CD4-positive, alpha-beta T cell treated with Interleukin-15 for 1 hour (primary cell): ENCODE data around the gene AGAP1.

Experiments
- DNase-seq: peaks from one replicate; pipeline ENCODE4 v3.0.0-alpha.2; 2020

The AGAP1 gene

DNA sequence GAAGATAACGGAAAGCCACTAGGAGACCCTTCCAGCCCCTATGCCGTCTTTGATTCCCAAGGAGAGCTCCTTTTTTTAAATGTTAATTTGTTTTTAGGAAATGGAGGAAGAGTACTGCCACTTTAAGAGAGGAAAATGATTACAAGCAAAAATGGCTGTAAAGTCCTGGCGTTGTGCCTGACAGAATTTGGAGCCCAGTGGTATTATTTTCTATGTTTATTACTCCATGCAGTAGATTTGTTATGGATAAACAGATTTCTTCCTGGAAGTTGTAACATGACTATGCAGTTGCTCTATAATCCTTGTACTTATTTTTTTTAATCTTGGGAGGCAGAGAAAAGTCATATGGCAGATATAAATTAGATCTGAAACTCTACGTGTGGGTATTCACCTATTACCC is 533.0 kb downstream of the AGAP1 start:
- no peak for DNase-seq

- DNase-seq: no peak
Observed at GRCh38 chr2:236028066-236028465, 534.2 kb downstream of the AGAP1 start.

DNA sequence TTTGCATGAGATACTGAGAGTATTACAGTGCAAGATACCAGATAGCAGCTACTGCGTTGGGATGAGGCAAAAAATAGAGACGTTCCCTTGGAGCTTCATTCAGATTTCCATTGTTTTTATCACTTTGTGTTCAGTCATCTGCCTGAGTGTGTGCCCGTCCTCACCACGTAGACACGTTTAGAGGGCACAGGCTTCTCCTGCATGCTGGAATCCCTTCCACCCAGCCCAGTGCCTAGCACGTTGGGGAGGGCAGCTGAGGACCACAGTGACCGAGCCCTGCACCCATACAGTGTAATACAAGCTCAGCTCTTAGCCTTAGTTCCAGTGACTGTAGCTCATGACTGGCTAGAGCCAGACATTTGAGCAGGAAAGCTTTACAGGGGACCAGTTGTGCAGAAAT is 539.6 kb downstream of the AGAP1 start:
- DNase-seq: no peak

DNA sequence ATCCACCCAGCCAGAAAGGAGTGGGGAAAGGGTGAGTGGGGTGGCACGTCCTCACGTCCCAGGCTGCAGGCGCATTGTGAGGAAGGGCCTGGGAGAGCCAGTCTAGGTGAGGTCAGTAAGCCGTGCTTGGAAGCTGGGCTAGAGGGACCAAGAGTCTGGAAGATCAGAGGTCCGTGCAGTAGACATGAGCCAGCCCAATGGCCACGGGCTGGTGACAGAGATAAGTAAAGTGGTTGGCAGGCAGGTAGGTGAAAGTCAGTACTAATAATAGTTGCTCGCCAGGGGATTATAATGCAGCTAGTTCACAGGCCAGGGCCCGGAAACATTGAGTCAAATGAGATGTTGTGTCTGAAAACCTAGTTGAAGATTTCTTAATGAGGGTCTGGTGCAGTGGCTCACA is 541.1 kb downstream of the AGAP1 start:
- no peak for DNase-seq

GRCh38 chr2:236036045-236036444 is 542.2 kb downstream of the AGAP1 start:
- no peak for DNase-seq

GRCh38 chr2:236038096-236038495 is 544.3 kb downstream of the AGAP1 start:
- no peak for DNase-seq

GRCh38 chr2:236040600-236041328 is 546.9 kb downstream of the AGAP1 start:
- no peak for DNase-seq

GRCh38 chr2:236041616-236042015 is 547.8 kb downstream of the AGAP1 start:
- DNase-seq: no peak

DNA sequence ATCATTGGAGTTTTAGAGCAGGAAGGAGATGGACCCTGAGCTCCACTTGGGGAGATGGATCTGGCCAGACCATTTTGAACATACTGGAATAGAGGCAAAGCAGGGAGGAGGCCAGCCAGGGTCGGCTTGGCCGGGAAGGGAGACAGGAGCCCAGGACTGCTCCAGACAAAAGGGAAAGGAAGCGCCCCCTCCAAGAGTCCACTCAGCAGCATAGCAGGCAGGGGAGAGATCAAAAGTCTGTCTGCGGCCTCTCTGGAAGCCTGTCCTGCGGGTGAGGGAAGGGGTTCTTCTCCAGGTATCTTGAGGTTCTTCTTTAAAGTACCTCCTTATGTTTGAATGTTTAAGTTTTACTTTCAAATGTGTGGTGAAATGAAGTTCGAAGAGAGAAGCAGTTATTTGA is 548.2 kb downstream of the AGAP1 start:
- DNase-seq: no peak

DNA sequence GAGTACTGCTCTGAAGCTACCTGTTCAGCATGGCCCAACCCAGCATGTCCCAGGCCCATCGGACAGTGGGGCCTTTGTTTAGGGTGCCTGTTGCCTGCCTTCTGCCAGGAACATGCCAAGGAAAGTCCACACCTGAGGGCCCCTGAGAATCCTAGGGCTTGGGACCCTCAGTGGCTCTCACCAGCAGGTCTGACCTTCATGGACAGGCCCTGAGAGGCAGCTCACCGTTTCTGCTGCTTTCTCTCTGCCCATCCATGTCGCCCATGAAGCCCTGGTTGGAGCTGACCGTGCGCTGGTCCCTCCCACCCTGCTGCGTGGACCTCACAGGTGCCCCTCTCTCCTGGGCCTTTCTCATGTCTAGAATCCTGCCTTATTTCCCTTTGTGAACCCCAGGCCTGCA is 550.3 kb downstream of the AGAP1 start:
- no peak for DNase-seq

GRCh38 chr2:236045251-236046235 is 551.7 kb downstream of the AGAP1 start:
- no peak for DNase-seq

DNA sequence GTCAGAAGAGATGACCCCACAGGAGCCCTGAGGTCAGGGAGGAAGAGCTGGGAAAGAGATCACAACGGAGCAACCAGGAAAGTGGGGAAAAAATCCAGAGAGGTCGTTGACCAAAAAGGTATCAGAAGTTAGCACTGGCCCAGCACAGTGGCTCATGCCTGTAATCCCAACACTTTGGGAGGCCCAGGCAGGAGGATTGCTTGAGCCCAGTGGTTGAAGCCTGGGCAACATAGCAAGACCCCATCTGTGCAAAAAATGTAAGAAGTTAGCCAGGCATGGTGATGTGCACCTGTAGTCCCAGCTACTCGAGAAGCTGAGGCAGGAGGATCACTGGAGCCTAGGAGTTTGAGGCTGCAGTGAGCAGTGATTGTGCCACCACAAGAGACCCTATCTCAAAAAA is 552.9 kb downstream of the AGAP1 start:
- no peak for DNase-seq

- DNase-seq: no peak
Observed at GRCh38 chr2:236047176-236047575, 553.3 kb downstream of the AGAP1 start.

DNA sequence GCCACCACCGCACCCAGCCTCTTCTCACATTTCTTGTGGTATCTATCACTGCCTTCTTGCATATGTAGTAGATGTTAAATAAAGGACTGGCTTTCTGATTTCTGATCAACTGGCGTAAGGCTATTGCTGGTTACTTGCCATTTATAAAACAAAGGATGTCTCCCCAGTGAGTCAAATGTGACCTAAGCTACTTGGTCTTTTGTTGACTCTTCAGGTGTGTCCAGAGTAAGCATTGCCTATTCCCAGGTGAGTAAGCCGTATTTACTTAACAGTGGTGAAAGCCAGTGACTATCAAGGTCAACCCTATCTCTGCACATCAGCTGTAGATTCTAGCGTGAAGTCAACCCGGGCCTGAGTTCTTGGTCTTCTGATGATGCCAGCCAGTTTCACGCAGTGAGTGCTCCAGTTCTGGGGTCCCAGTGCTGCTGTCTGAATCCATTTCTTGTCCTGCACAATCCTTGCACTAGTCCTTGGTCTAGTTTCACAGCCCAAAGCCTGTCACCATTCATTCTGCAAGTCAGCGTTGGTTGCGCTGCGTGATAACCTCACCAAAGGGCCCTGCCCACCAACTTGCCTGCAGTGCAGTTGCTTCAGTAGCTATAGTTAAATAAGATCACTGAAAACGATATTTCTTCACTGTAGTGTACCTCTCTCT is 554.2 kb downstream of the AGAP1 start:
- no peak for DNase-seq

DNA sequence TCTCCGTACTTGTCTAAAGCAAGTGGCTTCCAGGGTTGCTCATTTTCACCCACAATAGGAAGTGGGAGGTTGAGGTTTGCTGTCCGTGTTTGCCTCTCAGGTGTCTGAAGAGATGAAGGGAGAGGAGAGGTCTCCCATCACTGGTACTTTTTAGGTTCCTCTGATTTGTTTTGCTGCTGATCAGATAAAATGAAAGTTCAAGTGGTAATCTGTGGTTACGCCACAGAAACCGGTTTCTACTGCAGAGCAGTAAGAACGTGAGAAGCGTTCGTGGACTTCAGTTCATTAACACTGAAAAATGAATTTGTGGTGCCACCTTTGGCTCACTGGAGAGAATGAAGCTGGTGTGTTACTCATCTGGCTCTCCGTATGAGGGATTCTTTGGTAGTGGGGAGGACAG is 556.1 kb downstream of the AGAP1 start:
- no peak for DNase-seq

- no peak for DNase-seq
Observed at GRCh38 chr2:236051351-236051750, 557.5 kb downstream of the AGAP1 start.

- DNase-seq: no peak
Observed at GRCh38 chr2:236051806-236052205, 558.0 kb downstream of the AGAP1 start.

DNA sequence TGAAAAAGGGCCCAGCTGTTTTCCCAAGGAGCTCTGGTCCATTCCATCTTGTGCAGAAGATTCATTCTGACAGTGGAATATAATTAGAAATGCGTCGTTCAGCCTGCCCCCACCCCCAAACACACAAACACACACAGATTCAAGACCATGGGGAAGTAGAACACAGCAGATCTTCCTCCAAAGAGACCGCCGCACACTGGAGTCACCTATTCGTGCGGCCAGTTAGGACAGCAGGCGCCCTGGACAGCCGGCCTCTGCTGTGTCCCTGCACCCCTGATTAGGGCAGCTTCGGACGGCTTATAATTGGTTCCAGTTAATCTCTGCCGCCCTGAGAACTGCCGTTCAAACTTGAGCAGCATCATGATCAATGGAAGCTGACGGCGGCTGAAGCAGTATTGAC is 558.4 kb downstream of the AGAP1 start:
- no peak for DNase-seq

DNA sequence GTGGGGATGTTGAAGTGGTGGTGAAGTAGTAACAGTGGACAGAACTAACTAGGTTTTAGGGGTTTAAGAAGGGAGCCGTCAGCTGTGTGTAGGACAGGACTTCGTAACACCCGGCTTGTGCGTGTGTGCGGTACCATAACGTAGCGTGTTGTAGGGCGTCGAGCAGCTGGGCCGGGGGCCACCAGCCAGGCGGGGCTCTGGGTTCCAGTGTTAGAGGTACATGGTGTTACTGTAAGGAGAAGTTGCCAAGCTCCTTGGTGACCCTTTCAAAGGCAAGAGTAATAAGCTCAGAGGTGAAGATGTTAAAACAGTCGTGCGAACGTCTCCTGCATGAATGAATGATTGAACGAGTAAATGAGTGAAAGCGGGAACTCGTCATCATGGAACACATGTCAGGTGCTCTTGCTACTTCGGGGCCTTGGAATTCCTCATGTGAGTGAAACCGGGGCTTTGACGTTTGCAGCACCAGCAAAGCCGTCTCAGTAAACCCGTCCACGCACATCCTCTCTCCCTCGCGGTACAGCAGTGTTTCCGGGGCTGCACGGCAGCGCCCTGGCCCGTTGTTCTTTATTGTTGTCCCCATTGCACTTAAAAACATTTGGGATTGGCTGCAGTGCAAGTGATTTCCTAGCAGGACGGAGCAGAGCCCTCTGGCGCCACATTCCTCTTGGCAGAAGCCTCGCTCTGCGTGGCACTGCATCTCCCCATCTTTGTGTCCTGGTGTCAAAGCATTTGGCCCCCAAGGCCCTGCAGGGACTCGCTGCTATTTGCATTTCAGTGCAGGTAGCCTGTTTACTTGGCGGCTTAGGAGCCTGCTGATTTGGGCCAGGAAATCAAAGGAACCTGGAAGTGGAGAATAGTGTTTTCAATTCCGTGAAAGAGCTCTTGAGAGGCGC is 559.3 kb downstream of the AGAP1 start:
- DNase-seq: no peak

DNA sequence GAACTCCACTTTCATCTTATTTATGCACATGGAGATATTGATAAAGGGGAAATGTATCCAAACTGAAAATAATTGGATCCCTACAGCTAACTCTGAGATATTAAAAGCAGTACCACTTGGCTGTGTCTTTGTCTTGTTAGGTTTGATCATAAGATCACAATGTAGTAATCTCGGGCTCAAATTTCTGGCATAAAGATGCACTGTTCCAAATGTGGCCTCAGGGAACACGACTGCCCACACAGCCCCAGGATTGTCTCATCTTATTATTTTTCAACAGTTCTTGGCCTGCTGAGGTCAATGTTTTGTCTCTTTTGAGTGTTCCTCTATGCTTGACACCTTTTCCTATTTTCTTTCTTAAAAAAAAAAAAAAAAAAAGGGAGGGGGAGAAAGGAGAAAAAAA is 560.3 kb downstream of the AGAP1 start:
- no peak for DNase-seq

- DNase-seq: no peak
Observed at GRCh38 chr2:236054621-236055305, 560.9 kb downstream of the AGAP1 start.

GRCh38 chr2:236055471-236055870 is 561.6 kb downstream of the AGAP1 start:
- DNase-seq: no peak
